GM23248 (cell line): Measurements from ENCODE around the gene OR4D11. TPM values are rescaled to one million over a fixed set of nuclear protein-coding genes. Genes with fewer than 3 reads are reported as not detected.

Experiments
- DNase-seq: peaks from one replicate; pipeline ENCODE4 v3.0.0-alpha.2; 2015
- H2AFZ ChIP-seq: fragments of 200-600 bp; sonication (generic); 2 replicates; pipeline ENCODE4 v1.6.1; 2016; ENCODE audit warnings: antibody characterized with exemption
- H3F3A ChIP-seq: fragments of 200-600 bp; sonication (generic); 2 replicates; pipeline ENCODE4 v1.6.1; 2016; ENCODE audit warnings: mild to moderate bottlenecking, antibody characterized with exemption, mixed run types; ENCODE audit not compliant: insufficient read depth
- H3K27ac ChIP-seq: fragments of 200-600 bp; sonication (generic); 2 replicates; pipeline ENCODE4 v1.5.1; 2016; ENCODE audit warnings: mild to moderate bottlenecking
- H3K27me3 ChIP-seq: fragments of 200-600 bp; sonication (generic); replicated peaks from 2 replicates; pipeline ENCODE4 v1.6.1; 2016; ENCODE audit warnings: mild to moderate bottlenecking; ENCODE audit not compliant: insufficient read depth
- H3K36me3 ChIP-seq: fragments of 200-600 bp; sonication (generic); 2 replicates; pipeline ENCODE4 v1.6.1; 2016; ENCODE audit warnings: low read depth, mild to moderate bottlenecking
- H3K4me1 ChIP-seq: fragments of 200-600 bp; sonication (generic); 2 replicates; pipeline ENCODE4 v1.6.1; 2016; ENCODE audit warnings: mild to moderate bottlenecking; ENCODE audit not compliant: insufficient read depth
- H3K4me2 ChIP-seq: fragments of 200-600 bp; sonication (generic); one replicate; pipeline ENCODE4 v1.6.1; 2016; ENCODE audit warnings: mild to moderate bottlenecking; ENCODE audit not compliant: unreplicated experiment
- H3K4me3 ChIP-seq: fragments of 200-600 bp; sonication (generic); 2 replicates; pipeline ENCODE4 v1.5.1; 2016; ENCODE audit warnings: mild to moderate bottlenecking
- H3K79me2 ChIP-seq: fragments of 200-600 bp; sonication (generic); 2 replicates; pipeline ENCODE4 v1.6.1; 2016; ENCODE audit warnings: mild to moderate bottlenecking; ENCODE audit not compliant: insufficient read depth
- H3K9ac ChIP-seq: fragments of 200-600 bp; sonication (generic); 2 replicates; pipeline ENCODE4 v1.6.1; 2016; ENCODE audit warnings: mild to moderate bottlenecking
- H3K9me2 ChIP-seq: fragments of 200-600 bp; sonication (generic); 2 replicates; pipeline ENCODE4 v1.6.1; 2016; ENCODE audit warnings: mixed run types, mild to moderate bottlenecking, moderate library complexity; ENCODE audit not compliant: insufficient read depth
- H3K9me3 ChIP-seq: fragments of 200-600 bp; sonication (generic); one replicate; pipeline ENCODE4 v1.6.1; 2017; ENCODE audit warnings: low read depth
- H4K20me1 ChIP-seq: fragments of 200-600 bp; sonication (generic); 2 replicates; pipeline ENCODE4 v1.6.0; 2016; ENCODE audit not compliant: insufficient read depth
- EZH2phosphoT487 ChIP-seq: fragments of 200-600 bp; sonication (generic); IDR thresholded peaks from 2 replicates; pipeline ENCODE4 v1.6.1; 2018; ENCODE audit warnings: antibody characterized with exemption, moderate library complexity, mild to moderate bottlenecking, low read depth; ENCODE audit not compliant: insufficient read depth
- WGBS, 2 experiments: methylation state at CpG; one replicate each; pipeline ENCODE4 v1.1.6; 2015 to 2017; ENCODE audit warnings: low lambda C conversion rate in 2 of 2, low coverage in 1 of 2; ENCODE audit errors: missing lambda C conversion rate in 2 of 2; 5-methylcytosine and 5-hydroxymethylcytosine counted together
- in situ Hi-C: fragments of 300-500 bp; cut with MboI; formaldehyde crosslinking; loops from 2 replicates; pipeline ENCODE4 v1.15.0; 2020
- polyA plus RNA-seq: library from polyadenylated mRNA; unstranded; fragments of >200 nt; fragmentation: Nextera tagmentation; extraction: Ambion mirVana; gene quantifications from 2 replicates; pipeline ENCODE4 v1.2.1, GENCODE V29; 2016
- total RNA-seq: library from RNA; depleted of rRNA; stranded (reverse); fragments of >200 nt; shearing (Covaris generic); gene quantifications from 2 replicates; pipeline ENCODE4 v1.2.3, GENCODE V29; 2014; rRNA removed

Gene OR4D11
- total and polyA plus RNA-seq, 2 experiments from 2014 or later = not detected

GRCh38 chr11:59553323-59553722 lies 49.9 kb downstream of the OR4D11 start:
- in situ Hi-C loops = no loop called here
- Histone ChIP-seq H3K4me3 (no peak overlapping the region), H3K27me3 (no peaks in the 10 kb centered on the region), H3K9ac (no peak overlapping the region), H3K9me2 (no peaks in the 10 kb centered on the region), H3K9me3 (no peaks in the 10 kb centered on the region), H3K27ac (no peak overlapping the region), H3K36me3 (no peaks in the 10 kb centered on the region), H3K4me1 (peaks cover 7% of the 10 kb centered on the region; the same call in 1 of the 2 replicates), H2AFZ (no peak overlapping the region), H3K4me2 (no peak overlapping the region), H3F3A (peaks cover 50% of the 10 kb centered on the region), H3K79me2 (no peaks in the 10 kb centered on the region), H4K20me1 (no peaks in the 10 kb centered on the region)
- DNase-seq = no peak
- 96% methylated on average over 21 of the region's 21 CpGs for WGBS, 2 experiments
- no peak for TF ChIP-seq EZH2phosphoT487

Other genes with a start within 250 kb of the OR4D11 start
- not detected in 2 replicates for gene OR5AN1, start 144.7 kb upstream of the OR4D11 start, total RNA-seq
- not detected in 2 replicates for gene OR5AN1, start 144.7 kb upstream of the OR4D11 start, polyA plus RNA-seq
- not detected in 2 replicates for gene OR5A2, start 77.2 kb upstream of the OR4D11 start, total RNA-seq
- gene OR5A2, start 77.2 kb upstream of the OR4D11 start, polyA plus RNA-seq = not detected in 2 replicates
- not detected in 2 replicates for gene OR5A1, start 67.1 kb upstream of the OR4D11 start, total RNA-seq
- not detected in 2 replicates for gene OR5A1, start 67.1 kb upstream of the OR4D11 start, polyA plus RNA-seq
- gene OR4D6, start 46.6 kb upstream of the OR4D11 start, total RNA-seq = not detected in 2 replicates
- gene OR4D6, start 46.6 kb upstream of the OR4D11 start, polyA plus RNA-seq = not detected in 2 replicates
- not detected in 2 replicates for gene OR4D10, start 30.3 kb upstream of the OR4D11 start, total RNA-seq
- gene OR4D10, start 30.3 kb upstream of the OR4D11 start, polyA plus RNA-seq = not detected in 2 replicates
- gene OR4D9, start 8.0 kb downstream of the OR4D11 start, total RNA-seq = not detected in 2 replicates
- gene OR4D9, start 8.0 kb downstream of the OR4D11 start, polyA plus RNA-seq = not detected in 2 replicates
- gene OSBP, start 112.2 kb downstream of the OR4D11 start, total RNA-seq = 17.2 and 26.4 TPM in 2 replicates
- 10.7 and 12.8 TPM in 2 replicates for gene OSBP, start 112.2 kb downstream of the OR4D11 start, polyA plus RNA-seq
- 9.6 and 12.5 TPM in 2 replicates for gene PATL1, start 165.5 kb downstream of the OR4D11 start, total RNA-seq
- 8.5 and 10.7 TPM in 2 replicates for gene PATL1, start 165.5 kb downstream of the OR4D11 start, polyA plus RNA-seq
- gene OR10V1, start 210.3 kb downstream of the OR4D11 start, total RNA-seq = not detected in 2 replicates
- not detected in 2 replicates for gene OR10V1, start 210.3 kb downstream of the OR4D11 start, polyA plus RNA-seq